Lung (tissue), 12 donors: ENCODE results near the gene KLF11. TPM values are rescaled to one million over a fixed set of nuclear protein-coding genes. Genes with fewer than 3 reads are reported as not detected.

ENCODE experiments used
- ATAC-seq: fragments of 200-7000 bp; cut with Tn5 transposase; one replicate; pipeline ENCODE4 v1.9.1; 2020; ENCODE audit warnings: moderate number of reproducible peaks; ENCODE audit not compliant: insufficient read depth, low FRiP score
- DNase-seq, 3 donors: peaks; one replicate each; pipeline ENCODE4 v3.0.0-alpha.2; 2013 to 2017
- H3K27ac ChIP-seq, 2 donors: one replicate each; pipeline ENCODE4 v1.5.1; 2013; ENCODE audit warnings: mild to moderate bottlenecking in 2 of 2, moderate library complexity in 2 of 2, control low read depth in 1 of 2, inconsistent platforms in 1 of 2, low read depth in 1 of 2, low read length in 1 of 2
- H3K27me3 ChIP-seq, 3 donors: one replicate each; pipeline ENCODE4 v1.5.1; 2013; ENCODE audit warnings: low read length in 2 of 3; ENCODE audit not compliant: control insufficient read depth in 3 of 3, insufficient read depth in 3 of 3
- H3K36me3 ChIP-seq, 4 donors: one replicate each; pipeline ENCODE4 v1.5.1; 2013; ENCODE audit warnings: low read length in 4 of 4, mild to moderate bottlenecking in 1 of 4, moderate library complexity in 1 of 4; ENCODE audit not compliant: control insufficient read depth in 4 of 4, insufficient read depth in 4 of 4
- H3K4me1 ChIP-seq, 5 donors: one replicate each; pipeline ENCODE4 v1.5.1; 2013; ENCODE audit warnings: low read length in 5 of 5, mild to moderate bottlenecking in 2 of 5, moderate library complexity in 1 of 5; ENCODE audit not compliant: control insufficient read depth in 5 of 5, insufficient read depth in 5 of 5
- H3K4me3 ChIP-seq: one replicate; pipeline ENCODE4 v1.5.1; 2013; ENCODE audit warnings: mild to moderate bottlenecking, control low read depth, moderate library complexity
- H3K9ac ChIP-seq, 2 donors: one replicate each; pipeline ENCODE4 v1.5.1; 2013; ENCODE audit warnings: low read length in 2 of 2, control low read depth in 1 of 2; ENCODE audit not compliant: insufficient read depth in 1 of 2
- H3K9me3 ChIP-seq, 4 donors: one replicate each; pipeline ENCODE4 v1.5.1; 2013; ENCODE audit warnings: low read length in 3 of 4, mild to moderate bottlenecking in 1 of 4, moderate library complexity in 1 of 4; ENCODE audit not compliant: control insufficient read depth in 4 of 4, insufficient read depth in 3 of 4
- WGBS, 2 donors: extraction: QIAGEN DNeasy Blood & Tissue Kit; methylation state at CpG; one replicate each; pipeline ENCODE4 v1.1.7; 2013; 5-methylcytosine and 5-hydroxymethylcytosine counted together
- polyA plus RNA-seq, 2 donors: library from polyadenylated mRNA; stranded (reverse); fragments of 200-250 nt; gene quantifications; one replicate each; pipeline ENCODE4 v1.2.1, GENCODE V29; 2013
- total RNA-seq, 2 donors: library from RNA; depleted of rRNA in 1 of 2; stranded (reverse); fragments of >200 nt in 1 of 2; gene quantifications; one replicate each; pipeline ENCODE4 v1.2.1, GENCODE V29; 2014 to 2021
- TF ChIP-seq, protein P1 (sequence below): IDR thresholded peaks from 2 replicates; pipeline ENCODE4 v1.5.1; 2012; ENCODE audit warnings: mild to moderate bottlenecking; ENCODE audit errors: control extremely low read depth, extremely low read depth
- donor health status: control.
- donor health status: control.
- donor health status: Bipolar disorder and iron deficiency.
- donor health status: healthy.
- donor health status: DM: yes; HTN: yes; CAD: no.

Gene KLF11
- total and polyA plus RNA-seq, 4 donors: 7.4 to 21.8 (median 17.3) TPM

- peaks cover 0 to 2% (median 0%) of the 10 kb centered on the region in 5 donors for H3K4me1 ChIP-seq
- TF ChIP-seq, protein P1, sequence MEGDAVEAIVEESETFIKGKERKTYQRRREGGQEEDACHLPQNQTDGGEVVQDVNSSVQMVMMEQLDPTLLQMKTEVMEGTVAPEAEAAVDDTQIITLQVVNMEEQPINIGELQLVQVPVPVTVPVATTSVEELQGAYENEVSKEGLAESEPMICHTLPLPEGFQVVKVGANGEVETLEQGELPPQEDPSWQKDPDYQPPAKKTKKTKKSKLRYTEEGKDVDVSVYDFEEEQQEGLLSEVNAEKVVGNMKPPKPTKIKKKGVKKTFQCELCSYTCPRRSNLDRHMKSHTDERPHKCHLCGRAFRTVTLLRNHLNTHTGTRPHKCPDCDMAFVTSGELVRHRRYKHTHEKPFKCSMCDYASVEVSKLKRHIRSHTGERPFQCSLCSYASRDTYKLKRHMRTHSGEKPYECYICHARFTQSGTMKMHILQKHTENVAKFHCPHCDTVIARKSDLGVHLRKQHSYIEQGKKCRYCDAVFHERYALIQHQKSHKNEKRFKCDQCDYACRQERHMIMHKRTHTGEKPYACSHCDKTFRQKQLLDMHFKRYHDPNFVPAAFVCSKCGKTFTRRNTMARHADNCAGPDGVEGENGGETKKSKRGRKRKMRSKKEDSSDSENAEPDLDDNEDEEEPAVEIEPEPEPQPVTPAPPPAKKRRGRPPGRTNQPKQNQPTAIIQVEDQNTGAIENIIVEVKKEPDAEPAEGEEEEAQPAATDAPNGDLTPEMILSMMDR: no peak
- no peak overlapping the region for H3K9ac ChIP-seq
- H3K36me3 ChIP-seq: peaks cover 0 to 2% (median 0%) of the 10 kb centered on the region in 4 donors
- peaks cover 0 to 3% (median 0%) of the 10 kb centered on the region in 4 donors for H3K9me3 ChIP-seq
- no peak overlapping the region for H3K4me3 ChIP-seq
- no peaks in the 10 kb centered on the region for H3K27me3 ChIP-seq
- WGBS, 2 donors: 95 to 96% methylated on average over 7 of the region's 7 CpGs
- no peak overlapping the region for H3K27ac ChIP-seq
- ATAC-seq: no peak
- no peak for DNase-seq
Observed at GRCh38 chr2:10071595-10071994, 28.2 kb downstream of the KLF11 start.

GRCh38 chr2:10072656-10073480, 29.5 kb downstream of the KLF11 start:
- DNase-seq: peak; percentile 88 to 94 (median 90)
- TF ChIP-seq, protein P1: peak; percentile 90
- peak; percentile 88 for ATAC-seq
- peak overlapping the region in 1 of 2 donors; percentile 71 for H3K9ac ChIP-seq
- no peak overlapping the region for H3K4me3 ChIP-seq
- WGBS, 2 donors: 34 to 41% methylated on average over 19 to 20 of the region's 20 CpGs
- H3K27ac ChIP-seq: no peak overlapping the region
- peaks cover 0 to 2% (median 0%) of the 10 kb centered on the region in 4 donors for H3K36me3 ChIP-seq
- peaks cover 0 to under 1% (median 0%) of the 10 kb centered on the region in 4 donors for H3K9me3 ChIP-seq
- H3K27me3 ChIP-seq: no peaks in the 10 kb centered on the region
- peaks cover 0 to 2% (median 0%) of the 10 kb centered on the region in 5 donors for H3K4me1 ChIP-seq

GRCh38 chr2:10073706-10074105, 30.4 kb downstream of the KLF11 start:
- Histone ChIP-seq H3K4me3 (no peak overlapping the region), H3K9me3 (no peaks in the 10 kb centered on the region), H3K36me3 (peaks cover 0 to 2% (median 0%) of the 10 kb centered on the region in 4 donors), H3K9ac (no peak overlapping the region), H3K27ac (no peak overlapping the region), H3K27me3 (no peaks in the 10 kb centered on the region), H3K4me1 (peaks cover 0 to 7% (median 0%) of the 10 kb centered on the region in 5 donors)
- ATAC-seq (no peak), DNase-seq (no peak)
- WGBS, 2 donors: 60 to 66% methylated on average over 8 of the region's 8 CpGs
- TF ChIP-seq, protein P1: no peak
